ENCODE measurements around the gene SINHCAF.
A peak's percentile ranks its signal among the peaks of the same experiment; 100 is the strongest.
"Not testable (repeated sequence)": the region's sequence is repeated elsewhere in the genome, so short reads cannot be mapped to it uniquely, and the experiment has no call there.

The SINHCAF gene

GRCh38 chr12:31325877-31326631 lies at the start of gene SINHCAF:
Gene SINHCAF, minus strand, starts transcription at chr12:31326150. Its CDS starts 27,946 bp downstream, at chr12:31298204.
- H3K4me3 ChIP-seq (ENCODE audit: low read depth, low read length): peak within 1 kb of the TSS; percentile 99
- DNase-seq (ENCODE audit: low read depth): peak; percentile 100
- peak; percentile 99 for TF ChIP-seq POLR2A (IDR thresholded peaks at IDR 0.05; ENCODE audit: extremely low read depth, insufficient read length)
- TF ChIP-seq, protein P1, sequence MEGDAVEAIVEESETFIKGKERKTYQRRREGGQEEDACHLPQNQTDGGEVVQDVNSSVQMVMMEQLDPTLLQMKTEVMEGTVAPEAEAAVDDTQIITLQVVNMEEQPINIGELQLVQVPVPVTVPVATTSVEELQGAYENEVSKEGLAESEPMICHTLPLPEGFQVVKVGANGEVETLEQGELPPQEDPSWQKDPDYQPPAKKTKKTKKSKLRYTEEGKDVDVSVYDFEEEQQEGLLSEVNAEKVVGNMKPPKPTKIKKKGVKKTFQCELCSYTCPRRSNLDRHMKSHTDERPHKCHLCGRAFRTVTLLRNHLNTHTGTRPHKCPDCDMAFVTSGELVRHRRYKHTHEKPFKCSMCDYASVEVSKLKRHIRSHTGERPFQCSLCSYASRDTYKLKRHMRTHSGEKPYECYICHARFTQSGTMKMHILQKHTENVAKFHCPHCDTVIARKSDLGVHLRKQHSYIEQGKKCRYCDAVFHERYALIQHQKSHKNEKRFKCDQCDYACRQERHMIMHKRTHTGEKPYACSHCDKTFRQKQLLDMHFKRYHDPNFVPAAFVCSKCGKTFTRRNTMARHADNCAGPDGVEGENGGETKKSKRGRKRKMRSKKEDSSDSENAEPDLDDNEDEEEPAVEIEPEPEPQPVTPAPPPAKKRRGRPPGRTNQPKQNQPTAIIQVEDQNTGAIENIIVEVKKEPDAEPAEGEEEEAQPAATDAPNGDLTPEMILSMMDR (IDR thresholded peaks at IDR 0.05; ENCODE audit: low read depth, low read length): no peak
- TF ChIP-seq, protein P2, sequence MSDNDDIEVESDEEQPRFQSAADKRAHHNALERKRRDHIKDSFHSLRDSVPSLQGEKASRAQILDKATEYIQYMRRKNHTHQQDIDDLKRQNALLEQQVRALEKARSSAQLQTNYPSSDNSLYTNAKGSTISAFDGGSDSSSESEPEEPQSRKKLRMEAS (IDR thresholded peaks at IDR 0.05; ENCODE audit: low read depth, low read length): peak; percentile 52

DNA sequence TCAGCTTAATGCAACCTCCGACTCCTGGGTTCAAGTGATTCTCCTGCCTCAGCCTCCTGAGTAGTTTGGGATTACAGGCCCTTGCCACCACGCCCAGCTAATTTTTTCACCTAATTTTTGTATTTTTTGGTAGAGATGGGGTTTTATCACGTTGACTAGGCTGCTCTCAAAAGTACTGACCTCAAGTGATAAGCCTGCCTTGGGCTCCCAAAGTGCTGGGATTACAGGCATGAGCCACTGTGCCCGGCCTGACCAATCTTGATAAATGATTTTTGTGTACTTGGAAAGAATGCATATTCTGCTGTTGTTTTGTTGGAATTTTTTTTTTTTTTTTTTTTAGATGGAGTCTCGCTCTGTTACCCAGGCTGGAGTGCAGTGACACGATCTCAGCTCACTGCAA lies 49.5 kb upstream of the SINHCAF start:
- H3K4me3 ChIP-seq (ENCODE audit: low read depth, low read length); DNase-seq (ENCODE audit: low read depth): not testable (repeated sequence)

DNA sequence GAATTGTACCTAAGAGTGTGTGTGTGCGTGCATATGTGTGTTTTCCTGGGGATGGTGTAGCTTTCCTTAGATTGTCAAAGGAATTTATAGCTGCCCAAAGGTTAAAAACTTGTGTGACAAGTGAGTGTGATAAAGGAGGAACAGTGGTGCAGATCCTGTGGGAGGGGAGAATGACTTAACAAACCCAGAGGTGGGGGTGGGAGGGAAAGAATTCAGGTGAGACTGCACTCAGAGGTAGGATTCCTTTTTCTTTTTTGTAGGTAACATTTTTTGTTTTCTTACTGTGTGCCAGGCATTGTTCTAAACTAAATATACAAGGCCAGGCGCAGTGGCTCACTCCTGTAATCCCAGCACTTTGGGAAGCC lies 45.3 kb upstream of the SINHCAF start:
- H3K4me3 ChIP-seq (ENCODE audit: low read depth, low read length): no peak overlapping the region
- no peak for TF ChIP-seq MYC (IDR thresholded peaks at IDR 0.05; ENCODE audit: low read depth, low read length)
- TF ChIP-seq, protein P1 (IDR thresholded peaks at IDR 0.05; ENCODE audit: low read depth, low read length): no peak
- TF ChIP-seq, protein P2 (IDR thresholded peaks at IDR 0.05; ENCODE audit: low read depth, low read length): no peak
- TF ChIP-seq POLR2A (IDR thresholded peaks at IDR 0.05; ENCODE audit: extremely low read depth, insufficient read length): no peak
- DNase-seq (ENCODE audit: low read depth): no peak

DNA sequence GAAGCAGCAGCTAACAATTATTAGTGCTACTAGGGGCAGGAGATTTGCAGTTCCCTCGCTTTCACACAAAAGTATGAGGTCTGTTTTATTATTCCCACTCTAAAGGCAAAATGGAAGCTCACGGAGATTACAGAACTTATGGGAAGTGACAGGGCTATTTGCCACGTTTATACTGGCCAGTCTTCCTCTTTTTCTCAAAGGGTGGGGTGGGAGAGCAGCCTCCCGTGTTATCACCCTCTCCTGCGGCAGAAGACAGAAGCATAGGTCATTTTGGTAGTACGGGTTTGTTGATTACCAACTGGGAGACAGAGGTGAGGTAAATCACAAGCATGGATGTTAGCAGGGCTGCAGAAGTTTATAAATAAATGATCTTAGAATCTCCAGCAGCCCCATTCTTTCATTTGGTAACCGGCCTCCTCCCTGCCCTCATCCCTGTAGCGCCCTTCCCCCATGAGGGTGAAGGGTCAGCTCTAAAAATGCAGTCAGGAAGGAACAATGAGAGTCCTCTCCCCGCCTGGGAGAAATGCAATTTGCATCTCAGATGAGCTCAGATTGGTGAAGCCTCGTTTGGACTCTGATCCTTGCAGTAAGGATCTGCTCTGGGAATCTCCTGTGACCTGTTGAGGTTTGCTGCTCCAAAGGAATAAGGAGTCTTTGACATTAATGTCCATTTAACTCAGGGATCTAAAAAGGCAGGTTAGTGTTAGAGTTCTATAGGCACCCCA lies 44.7 kb upstream of the SINHCAF start:
- TF ChIP-seq MYC (IDR thresholded peaks at IDR 0.05; ENCODE audit: low read depth, low read length) (no peak), POLR2A (IDR thresholded peaks at IDR 0.05; ENCODE audit: extremely low read depth, insufficient read length) (no peak)
- TF ChIP-seq, protein P1 (IDR thresholded peaks at IDR 0.05; ENCODE audit: low read depth, low read length): no peak
- TF ChIP-seq, protein P2 (IDR thresholded peaks at IDR 0.05; ENCODE audit: low read depth, low read length): no peak
- DNase-seq (ENCODE audit: low read depth): peak; percentile 10
- H3K4me3 ChIP-seq (ENCODE audit: low read depth, low read length): no peak overlapping the region

- no peak for DNase-seq (ENCODE audit: low read depth)
- no peak overlapping the region for H3K4me3 ChIP-seq (ENCODE audit: low read depth, low read length)
- TF ChIP-seq MYC (IDR thresholded peaks at IDR 0.05; ENCODE audit: low read depth, low read length) (no peak), POLR2A (IDR thresholded peaks at IDR 0.05; ENCODE audit: extremely low read depth, insufficient read length) (no peak)
- TF ChIP-seq, protein P2 (IDR thresholded peaks at IDR 0.05; ENCODE audit: low read depth, low read length): no peak
- TF ChIP-seq, protein P1 (IDR thresholded peaks at IDR 0.05; ENCODE audit: low read depth, low read length): no peak
Observed at GRCh38 chr12:31369712-31370521, 44.0 kb upstream of the SINHCAF start.

Data from NB4 (cell line).